ENCODE results near the gene CDH24. TPM values are rescaled to one million over a fixed set of nuclear protein-coding genes. Genes with fewer than 3 reads are reported as not detected.

Gene CDH24
- total and polyA plus RNA-seq, 2 donors (not counting 3 experiments of a cell fraction or from before 2014, with no cell fraction given): 21.7 to 52.9 TPM

DNA sequence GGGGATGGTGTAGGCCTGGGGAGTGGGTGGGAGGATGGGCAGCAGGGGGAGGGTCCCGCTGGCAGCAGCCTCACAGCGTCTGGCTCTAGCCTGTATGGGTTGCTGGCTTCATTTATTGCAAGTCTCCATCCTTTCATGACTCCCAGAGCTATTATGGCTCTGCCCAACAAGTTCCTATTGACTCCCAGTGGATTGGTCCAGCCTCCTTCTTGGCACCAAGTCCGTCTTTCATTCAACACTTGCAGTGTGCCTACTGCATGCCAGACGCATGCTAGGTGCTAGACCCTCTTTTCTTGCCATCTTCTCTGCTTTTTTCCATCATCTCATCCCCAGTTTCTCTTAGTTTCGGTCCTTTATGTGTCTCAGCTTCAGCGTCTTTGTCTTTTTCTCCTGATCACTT lies 14.2 kb downstream of the CDH24 start:
- ChIA-PET CTCF (interaction anchor here (1.1 to 2.5 kb wide), 5 partner anchors 14 to 57 kb away, joined by 3 to 14 read pairs (median 4); partner anchors contain the start of gene CDH24), POLR2A (no interaction called here)
- BruUV-seq (replicated peaks): no TSS peak
- Histone ChIP-seq H3K4me3 (replicated peaks in 1 of 3; ENCODE audit: insufficient read depth in 1 of 3, low read depth in 1 of 3, low read length in 3 of 3) (no peak overlapping the region), H3K9ac (replicated peaks; ENCODE audit: extremely low read depth, insufficient read depth, low read length) (no peak overlapping the region), H3K27ac (ENCODE audit: insufficient read depth, low read depth, low read length) (no peak overlapping the region), H3K4me1 (ENCODE audit: control insufficient read depth, extremely low read depth, insufficient read depth, low read length) (peaks cover 41% of the 10 kb centered on the region), H3K4me2 (ENCODE audit: insufficient read depth, low read length) (no peak overlapping the region), H3K9me1 (replicated peaks; ENCODE audit: control insufficient read depth, extremely low read depth, insufficient read depth, low read length) (no peaks in the 10 kb centered on the region), H3K9me3 (replicated peaks; ENCODE audit: control insufficient read depth, insufficient read depth, low read length) (no peaks in the 10 kb centered on the region), H3K79me2 (ENCODE audit: control insufficient read depth, insufficient read depth, low read length) (no peaks in the 10 kb centered on the region), H2AFZ (ENCODE audit: low read depth, low read length) (no peak overlapping the region), H3K36me3 (ENCODE audit: control insufficient read depth in 2 of 2, extremely low read depth in 1 of 2, insufficient read depth in 2 of 2, low read length in 2 of 2) (no peaks in the 10 kb centered on the region), H3K27me3 (ENCODE audit: control insufficient read depth in 2 of 2, insufficient read depth in 2 of 2, low read length in 2 of 2) (no peaks in the 10 kb centered on the region), H4K20me1 (replicated peaks; ENCODE audit: control insufficient read depth, extremely low read depth, insufficient read depth, low read length) (no peaks in the 10 kb centered on the region)
- TF ChIP-seq MYC (IDR thresholded peaks at IDR 0.05; ENCODE audit: low read depth, low read length) (no peak), POLR2AphosphoS5 (IDR thresholded peaks at IDR 0.05; ENCODE audit: insufficient read depth, low read depth, low read length) (no peak), POLR2A (IDR thresholded peaks at IDR 0.05; ENCODE audit: low read depth, low read length) (no peak), JUN (IDR thresholded peaks at IDR 0.05; ENCODE audit: borderline replicate concordance, insufficient read depth, insufficient read length, low read depth) (no peak), EZH2 (IDR thresholded peaks at IDR 0.05; ENCODE audit: borderline replicate concordance, low read depth, low read length, severe bottlenecking) (no peak)
- TF ChIP-seq, protein P1, sequence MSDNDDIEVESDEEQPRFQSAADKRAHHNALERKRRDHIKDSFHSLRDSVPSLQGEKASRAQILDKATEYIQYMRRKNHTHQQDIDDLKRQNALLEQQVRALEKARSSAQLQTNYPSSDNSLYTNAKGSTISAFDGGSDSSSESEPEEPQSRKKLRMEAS (IDR thresholded peaks at IDR 0.05; ENCODE audit: insufficient read depth, insufficient read length): no peak
- dilution Hi-C loops (cut with MboI; ENCODE audit: extremely low pct_ligation_motif_present, low sequenced_read_pairs) (no loop called here), intact Hi-C loops (cut with micrococcal nuclease) (no loop called here)
- no peak for FAIRE-seq
- DNase-seq (ENCODE audit: low read depth, low spot score): no peak

DNA sequence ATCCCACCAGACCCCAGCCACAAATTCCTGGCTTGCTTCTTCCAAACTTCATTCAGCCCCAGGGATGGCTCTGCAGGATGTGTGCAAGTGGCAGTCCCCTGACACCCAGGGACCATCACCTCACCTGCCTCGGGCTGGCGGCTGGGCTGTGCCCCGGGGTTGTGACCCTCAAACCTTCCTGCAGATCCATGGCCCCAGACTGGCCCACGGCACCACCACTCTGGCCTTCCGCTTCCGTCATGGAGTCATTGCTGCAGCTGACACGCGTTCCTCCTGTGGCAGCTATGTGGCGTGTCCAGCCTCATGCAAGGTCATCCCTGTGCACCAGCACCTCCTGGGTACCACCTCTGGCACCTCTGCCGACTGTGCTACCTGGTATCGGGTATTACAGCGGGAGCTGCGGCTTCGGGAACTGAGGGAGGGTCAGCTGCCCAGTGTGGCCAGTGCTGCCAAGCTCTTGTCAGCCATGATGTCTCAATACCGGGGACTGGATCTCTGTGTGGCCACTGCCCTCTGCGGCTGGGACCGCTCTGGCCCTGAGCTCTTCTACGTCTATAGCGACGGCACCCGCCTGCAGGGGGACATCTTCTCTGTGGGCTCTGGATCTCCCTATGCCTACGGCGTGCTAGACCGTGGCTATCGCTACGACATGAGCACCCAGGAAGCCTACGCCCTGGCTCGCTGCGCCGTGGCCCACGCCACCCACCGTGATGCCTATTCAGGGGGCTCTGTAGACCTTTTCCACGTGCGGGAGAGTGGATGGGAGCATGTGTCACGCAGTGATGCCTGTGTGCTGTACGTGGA lies 15.0 kb downstream of the CDH24 start, which contains the start of gene PSMB11:
TSS of gene PSMB11 (plus strand) at position 51 of the 804 bp plus-strand sequence. CDS start at position 65, 14 bp downstream.
- no peak for FAIRE-seq
- Histone ChIP-seq H3K79me2 (ENCODE audit: control insufficient read depth, insufficient read depth, low read length) (no peaks in the 10 kb centered on the region), H3K9me3 (replicated peaks; ENCODE audit: control insufficient read depth, insufficient read depth, low read length) (no peaks in the 10 kb centered on the region), H3K27ac (ENCODE audit: insufficient read depth, low read depth, low read length) (no peak within 1 kb of the TSS), H4K20me1 (replicated peaks; ENCODE audit: control insufficient read depth, extremely low read depth, insufficient read depth, low read length) (no peaks in the 10 kb centered on the region), H3K36me3 (ENCODE audit: control insufficient read depth in 2 of 2, extremely low read depth in 1 of 2, insufficient read depth in 2 of 2, low read length in 2 of 2) (no peaks in the 10 kb centered on the region), H3K4me3 (replicated peaks in 1 of 3; ENCODE audit: insufficient read depth in 1 of 3, low read depth in 1 of 3, low read length in 3 of 3) (no peak within 1 kb of the TSS), H3K9me1 (replicated peaks; ENCODE audit: control insufficient read depth, extremely low read depth, insufficient read depth, low read length) (no peaks in the 10 kb centered on the region), H3K9ac (replicated peaks; ENCODE audit: extremely low read depth, insufficient read depth, low read length) (no peak within 1 kb of the TSS), H3K4me1 (ENCODE audit: control insufficient read depth, extremely low read depth, insufficient read depth, low read length) (peaks cover 37% of the 10 kb centered on the region), H2AFZ (ENCODE audit: low read depth, low read length) (no peak within 1 kb of the TSS), H3K27me3 (ENCODE audit: control insufficient read depth in 2 of 2, insufficient read depth in 2 of 2, low read length in 2 of 2) (no peaks in the 10 kb centered on the region), H3K4me2 (ENCODE audit: insufficient read depth, low read length) (no peak within 1 kb of the TSS)
- ChIA-PET POLR2A (no interaction called here), CTCF (interaction anchor here (1.3 to 2.5 kb wide), 3 partner anchors 15 to 56 kb away, joined by 3 to 14 read pairs (median 6); partner anchors contain the start of gene CDH24)
- BruUV-seq (replicated peaks): no TSS peak
- dilution Hi-C loops (cut with MboI; ENCODE audit: extremely low pct_ligation_motif_present, low sequenced_read_pairs): no loop called here
- DNase-seq (ENCODE audit: low read depth, low spot score): no peak
- intact Hi-C loops (cut with micrococcal nuclease): no loop called here
- TF ChIP-seq, protein P1 (IDR thresholded peaks at IDR 0.05; ENCODE audit: insufficient read depth, insufficient read length): no peak
- TF ChIP-seq POLR2AphosphoS5 (IDR thresholded peaks at IDR 0.05; ENCODE audit: insufficient read depth, low read depth, low read length): no peak
- no peak for TF ChIP-seq FOS (IDR thresholded peaks at IDR 0.05; ENCODE audit: borderline replicate concordance, insufficient read depth, low read length)
- TF ChIP-seq, protein P2, sequence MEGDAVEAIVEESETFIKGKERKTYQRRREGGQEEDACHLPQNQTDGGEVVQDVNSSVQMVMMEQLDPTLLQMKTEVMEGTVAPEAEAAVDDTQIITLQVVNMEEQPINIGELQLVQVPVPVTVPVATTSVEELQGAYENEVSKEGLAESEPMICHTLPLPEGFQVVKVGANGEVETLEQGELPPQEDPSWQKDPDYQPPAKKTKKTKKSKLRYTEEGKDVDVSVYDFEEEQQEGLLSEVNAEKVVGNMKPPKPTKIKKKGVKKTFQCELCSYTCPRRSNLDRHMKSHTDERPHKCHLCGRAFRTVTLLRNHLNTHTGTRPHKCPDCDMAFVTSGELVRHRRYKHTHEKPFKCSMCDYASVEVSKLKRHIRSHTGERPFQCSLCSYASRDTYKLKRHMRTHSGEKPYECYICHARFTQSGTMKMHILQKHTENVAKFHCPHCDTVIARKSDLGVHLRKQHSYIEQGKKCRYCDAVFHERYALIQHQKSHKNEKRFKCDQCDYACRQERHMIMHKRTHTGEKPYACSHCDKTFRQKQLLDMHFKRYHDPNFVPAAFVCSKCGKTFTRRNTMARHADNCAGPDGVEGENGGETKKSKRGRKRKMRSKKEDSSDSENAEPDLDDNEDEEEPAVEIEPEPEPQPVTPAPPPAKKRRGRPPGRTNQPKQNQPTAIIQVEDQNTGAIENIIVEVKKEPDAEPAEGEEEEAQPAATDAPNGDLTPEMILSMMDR (IDR thresholded peaks at IDR 0.05; ENCODE audit: extremely low read depth in 1 of 2, insufficient read depth in 1 of 2, low read depth in 1 of 2, low read length in 2 of 2): no peak
- no peak for TF ChIP-seq POLR2A (IDR thresholded peaks at IDR 0.05; ENCODE audit: low read depth, low read length)
- no peak for TF ChIP-seq JUN (IDR thresholded peaks at IDR 0.05; ENCODE audit: borderline replicate concordance, insufficient read depth, insufficient read length, low read depth)
